Ascending aorta (tissue), 2 donors: ENCODE results near the gene DYSF. TPM values are rescaled to one million over a fixed set of nuclear protein-coding genes. Genes with fewer than 3 reads are reported as not detected.

Source experiments
- DNase-seq, 2 donors: peaks; one replicate each; pipeline ENCODE4 v3.0.0-alpha.2; 2019; ENCODE audit warnings: low spot score in 2 of 2
- H3K27ac ChIP-seq, 2 donors: fragments of 200-600 bp; sonication (generic); one replicate each; pipeline ENCODE4 v1.5.1; 2016 to 2017; ENCODE audit warnings: mild to moderate bottlenecking in 1 of 2
- H3K27me3 ChIP-seq: fragments of 200-600 bp; sonication (generic); one replicate; pipeline ENCODE4 v1.5.1; 2017
- H3K36me3 ChIP-seq, 2 donors: fragments of 200-600 bp; sonication (generic); one replicate each; pipeline ENCODE4 v1.5.1; 2016
- H3K4me1 ChIP-seq, 2 donors: fragments of 200-600 bp; sonication (generic); one replicate each; pipeline ENCODE4 v1.5.1; 2016 to 2017; ENCODE audit warnings: mild to moderate bottlenecking in 1 of 2
- H3K4me3 ChIP-seq, 2 donors: fragments of 200-600 bp; sonication (generic); one replicate each; pipeline ENCODE4 v1.5.1; 2016 to 2017; ENCODE audit warnings: mild to moderate bottlenecking in 1 of 2
- H3K9me3 ChIP-seq, 2 donors: fragments of 200-600 bp; sonication (generic); one replicate each; pipeline ENCODE4 v1.5.1; 2016
- CTCF ChIP-seq, 3 experiments: fragments of 200-600 bp in 2 of 3; fragments of 450-650 bp in 1 of 3; sonication (generic) in 2 of 3; IDR thresholded peaks; one replicate each; pipeline ENCODE4 v1.5.1; 2016 to 2019; ENCODE audit warnings: antibody characterized with exemption in 3 of 3, mild to moderate bottlenecking in 1 of 3, moderate library complexity in 1 of 3
- intact Hi-C: fragments of 100-400 bp; cut with DNase I; formaldehyde crosslinking; loops from one replicate; pipeline ENCODE4 v1.15.1; 2023
- total RNA-seq: library from RNA; depleted of rRNA; stranded (reverse); fragments of >200 nt; gene quantifications from one replicate; pipeline ENCODE4 v1.1.0, GENCODE V29; 2016

Gene DYSF
- total RNA-seq, 1 donor from 2014 or later, result 58.3 TPM

GRCh38 chr2:71469403-71470398 is 16.3 kb downstream of the DYSF start:
- H3K36me3 ChIP-seq, result no peaks in the 10 kb centered on the region
- TF ChIP-seq CTCF (IDR thresholded peaks at IDR 0.05), result no peak
- no peaks in the 10 kb centered on the region for H3K27me3 ChIP-seq
- intact Hi-C loops, result loop anchor here (5.0 kb wide), 1 partner anchor 33 kb away; no protein-coding TSS in a partner anchor
- H3K4me1 ChIP-seq, result peaks cover 0 to 13% of the 10 kb centered on the region in 2 donors
- H3K27ac ChIP-seq, result no peak overlapping the region
- H3K4me3 ChIP-seq, result no peak overlapping the region
- DNase-seq, result no peak
- no peaks in the 10 kb centered on the region for H3K9me3 ChIP-seq

- Histone ChIP-seq H3K36me3 (no peaks in the 10 kb centered on the region), H3K4me1 (peaks cover 0 to 7% of the 10 kb centered on the region in 2 donors), H3K9me3 (no peaks in the 10 kb centered on the region), H3K27ac (no peak overlapping the region), H3K27me3 (no peaks in the 10 kb centered on the region), H3K4me3 (no peak overlapping the region)
- TF ChIP-seq CTCF (IDR thresholded peaks at IDR 0.05), result no peak
- intact Hi-C loops, result no loop called here
- DNase-seq, result no peak
Measured at GRCh38 chr2:71471276-71471675, 17.9 kb downstream of the DYSF start.

GRCh38 chr2:71472019-71472418 is 18.7 kb downstream of the DYSF start:
- Histone ChIP-seq H3K27ac (no peak overlapping the region), H3K27me3 (no peaks in the 10 kb centered on the region), H3K36me3 (no peaks in the 10 kb centered on the region), H3K4me1 (peaks cover 0 to 4% of the 10 kb centered on the region in 2 donors), H3K4me3 (no peak overlapping the region), H3K9me3 (no peaks in the 10 kb centered on the region)
- TF ChIP-seq CTCF (IDR thresholded peaks at IDR 0.05), result no peak
- no peak for DNase-seq
- intact Hi-C loops, result no loop called here

DNA sequence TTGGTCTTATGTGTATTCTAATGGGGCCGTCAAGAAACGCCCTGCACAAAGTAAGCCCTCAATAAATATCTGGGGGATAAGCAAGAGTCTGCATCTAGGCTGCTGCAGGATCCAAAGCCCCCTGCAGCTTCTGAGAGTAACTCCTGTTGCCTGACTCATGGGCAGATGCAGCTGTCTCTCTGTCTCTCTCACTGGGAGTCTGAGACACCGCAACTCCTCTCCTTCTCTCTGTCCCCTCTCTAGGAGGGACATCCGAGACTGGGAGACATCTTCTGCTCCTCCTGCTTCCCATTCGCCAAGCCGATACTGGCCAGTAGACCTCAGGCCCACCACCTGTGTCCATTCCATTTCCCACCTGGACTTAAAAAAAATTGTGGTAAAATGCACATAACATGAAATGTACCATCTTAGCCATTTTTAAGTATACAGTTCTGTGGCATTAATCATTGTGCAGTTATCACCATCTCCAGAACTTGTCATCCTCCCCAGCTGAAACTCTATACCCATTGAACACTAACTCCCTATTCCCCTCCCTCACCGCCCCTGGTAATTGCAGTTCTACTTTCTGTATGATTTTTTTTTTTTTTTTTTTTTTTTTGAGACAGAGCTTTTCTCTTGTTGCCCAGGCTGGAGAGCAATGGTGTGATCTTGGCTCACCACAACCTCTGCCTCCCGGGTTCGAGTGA is 20.1 kb downstream of the DYSF start:
- DNase-seq, result no peak
- no peaks in the 10 kb centered on the region for H3K4me1 ChIP-seq
- H3K27me3 ChIP-seq, result no peaks in the 10 kb centered on the region
- no peak overlapping the region for H3K4me3 ChIP-seq
- intact Hi-C loops, result no loop called here
- H3K9me3 ChIP-seq, result no peaks in the 10 kb centered on the region
- H3K36me3 ChIP-seq, result no peaks in the 10 kb centered on the region
- TF ChIP-seq CTCF (IDR thresholded peaks at IDR 0.05), result no peak
- H3K27ac ChIP-seq, result no peak overlapping the region

DNA sequence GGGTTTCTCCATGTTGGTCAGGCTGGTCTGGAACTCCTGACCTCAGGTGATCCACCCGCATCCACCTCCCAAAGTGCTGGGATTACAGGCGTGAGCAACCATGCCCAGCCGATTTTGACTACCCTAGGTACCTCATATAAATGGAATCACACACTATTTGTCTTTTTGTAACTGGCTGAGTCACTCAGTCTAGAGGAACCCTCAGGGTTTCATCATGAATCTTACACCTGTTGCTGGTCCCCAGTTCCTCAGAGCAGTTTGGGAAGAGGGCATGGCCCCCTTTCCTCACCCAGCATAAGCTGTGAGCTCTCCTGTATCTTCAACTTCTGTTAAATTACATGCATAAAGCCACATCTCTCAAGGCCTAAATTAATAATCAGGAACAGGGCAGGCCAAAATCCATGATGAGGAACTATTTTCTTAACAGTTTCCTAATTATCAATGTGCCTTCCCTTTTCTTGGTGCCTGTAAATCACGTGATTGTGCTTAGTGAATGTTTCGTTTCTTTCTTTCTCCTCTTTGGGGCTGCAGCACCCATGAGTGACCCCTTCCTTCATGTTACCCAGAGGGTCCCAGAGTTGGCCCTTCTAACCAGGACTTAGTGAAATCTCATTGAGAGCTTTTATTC is 20.9 kb downstream of the DYSF start:
- Histone ChIP-seq H3K4me1 (no peaks in the 10 kb centered on the region), H3K4me3 (no peak overlapping the region), H3K27me3 (no peaks in the 10 kb centered on the region), H3K36me3 (no peaks in the 10 kb centered on the region), H3K9me3 (no peaks in the 10 kb centered on the region), H3K27ac (no peak overlapping the region)
- TF ChIP-seq CTCF (IDR thresholded peaks at IDR 0.05), result no peak
- no peak for DNase-seq
- intact Hi-C loops, result no loop called here
